GM18499 (cell line): ENCODE results near the gene NLRP1.

Source experiments
- ATAC-seq: cut with Tn5 transposase; IDR thresholded peaks from one replicate; pipeline ENCODE4 v1.9.1; 2021; ENCODE audit warnings: moderate number of reproducible peaks; ENCODE audit not compliant: insufficient read depth, unreplicated experiment

Gene NLRP1

GRCh38 chr17:5558815-5559785, 25.2 kb downstream of the NLRP1 start:
- no peak for ATAC-seq

GRCh38 chr17:5557990-5558389, 26.3 kb downstream of the NLRP1 start:
- no peak for ATAC-seq

- no peak for ATAC-seq
Measured at GRCh38 chr17:5557485-5557884, 26.8 kb downstream of the NLRP1 start.

- no peak for ATAC-seq
Measured at GRCh38 chr17:5555254-5555653, 29.1 kb downstream of the NLRP1 start.

- ATAC-seq: no peak
Measured at GRCh38 chr17:5553479-5553878, 30.8 kb downstream of the NLRP1 start.

GRCh38 chr17:5552841-5553240, 31.5 kb downstream of the NLRP1 start:
- ATAC-seq: no peak

- ATAC-seq: no peak
Measured at GRCh38 chr17:5545051-5545987, 39.0 kb downstream of the NLRP1 start.

GRCh38 chr17:5544115-5544514, 40.2 kb downstream of the NLRP1 start:
- ATAC-seq: no peak

GRCh38 chr17:5541610-5542202, 42.6 kb downstream of the NLRP1 start:
- ATAC-seq: no peak

GRCh38 chr17:5540321-5540720, 44.0 kb downstream of the NLRP1 start:
- no peak for ATAC-seq

GRCh38 chr17:5539286-5539685, 45.0 kb downstream of the NLRP1 start:
- ATAC-seq: no peak

- no peak for ATAC-seq
Measured at GRCh38 chr17:5536866-5537650, 47.3 kb downstream of the NLRP1 start.

- ATAC-seq: no peak
Measured at GRCh38 chr17:5535436-5535835, 48.9 kb downstream of the NLRP1 start.

GRCh38 chr17:5533486-5534315, 50.6 kb downstream of the NLRP1 start:
- ATAC-seq: no peak

- no peak for ATAC-seq
Measured at GRCh38 chr17:5532581-5532980, 51.7 kb downstream of the NLRP1 start.

GRCh38 chr17:5531085-5531418, 53.3 kb downstream of the NLRP1 start:
- ATAC-seq: no peak

- ATAC-seq: no peak
Measured at GRCh38 chr17:5530265-5531084, 53.8 kb downstream of the NLRP1 start.

GRCh38 chr17:5527601-5528250, 56.6 kb downstream of the NLRP1 start:
- ATAC-seq: no peak
